ENCODE results near the gene SPPL2B. TPM values are rescaled to one million over a fixed set of nuclear protein-coding genes. Genes with fewer than 3 reads are reported as not detected.

Gene SPPL2B
- total RNA-seq, 1 donor, result 25.5 TPM

DNA sequence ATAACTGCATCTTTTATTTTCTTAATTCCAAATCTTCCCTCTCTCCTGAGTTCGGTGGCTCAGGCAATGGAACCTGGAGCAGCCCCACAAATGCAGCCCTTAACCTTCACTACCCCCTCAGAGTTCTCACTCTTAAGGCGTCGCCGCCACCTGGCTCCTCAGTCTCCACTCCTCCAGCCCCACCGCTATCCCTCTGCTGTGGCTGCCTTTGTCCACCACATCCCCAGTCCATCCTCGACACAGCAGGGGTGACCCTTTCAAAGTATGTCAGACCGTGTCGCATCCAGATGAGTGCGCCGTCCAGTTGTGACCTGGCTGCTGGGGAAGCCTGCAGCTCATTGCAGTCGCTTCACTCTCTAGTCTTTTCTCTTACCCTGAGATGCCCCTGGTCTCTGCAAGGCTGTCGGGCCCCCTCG lies 1.0 kb downstream of the SPPL2B start:
- H3K4me3 ChIP-seq (ENCODE audit: low read depth, low read length), result peak overlapping the region; percentile 93
- TF ChIP-seq, protein P1, sequence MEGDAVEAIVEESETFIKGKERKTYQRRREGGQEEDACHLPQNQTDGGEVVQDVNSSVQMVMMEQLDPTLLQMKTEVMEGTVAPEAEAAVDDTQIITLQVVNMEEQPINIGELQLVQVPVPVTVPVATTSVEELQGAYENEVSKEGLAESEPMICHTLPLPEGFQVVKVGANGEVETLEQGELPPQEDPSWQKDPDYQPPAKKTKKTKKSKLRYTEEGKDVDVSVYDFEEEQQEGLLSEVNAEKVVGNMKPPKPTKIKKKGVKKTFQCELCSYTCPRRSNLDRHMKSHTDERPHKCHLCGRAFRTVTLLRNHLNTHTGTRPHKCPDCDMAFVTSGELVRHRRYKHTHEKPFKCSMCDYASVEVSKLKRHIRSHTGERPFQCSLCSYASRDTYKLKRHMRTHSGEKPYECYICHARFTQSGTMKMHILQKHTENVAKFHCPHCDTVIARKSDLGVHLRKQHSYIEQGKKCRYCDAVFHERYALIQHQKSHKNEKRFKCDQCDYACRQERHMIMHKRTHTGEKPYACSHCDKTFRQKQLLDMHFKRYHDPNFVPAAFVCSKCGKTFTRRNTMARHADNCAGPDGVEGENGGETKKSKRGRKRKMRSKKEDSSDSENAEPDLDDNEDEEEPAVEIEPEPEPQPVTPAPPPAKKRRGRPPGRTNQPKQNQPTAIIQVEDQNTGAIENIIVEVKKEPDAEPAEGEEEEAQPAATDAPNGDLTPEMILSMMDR (IDR thresholded peaks at IDR 0.05; ENCODE audit: insufficient read depth, low read depth, low read length), result no peak
- DNase-seq (ENCODE audit: low read depth), result no peak

DNA sequence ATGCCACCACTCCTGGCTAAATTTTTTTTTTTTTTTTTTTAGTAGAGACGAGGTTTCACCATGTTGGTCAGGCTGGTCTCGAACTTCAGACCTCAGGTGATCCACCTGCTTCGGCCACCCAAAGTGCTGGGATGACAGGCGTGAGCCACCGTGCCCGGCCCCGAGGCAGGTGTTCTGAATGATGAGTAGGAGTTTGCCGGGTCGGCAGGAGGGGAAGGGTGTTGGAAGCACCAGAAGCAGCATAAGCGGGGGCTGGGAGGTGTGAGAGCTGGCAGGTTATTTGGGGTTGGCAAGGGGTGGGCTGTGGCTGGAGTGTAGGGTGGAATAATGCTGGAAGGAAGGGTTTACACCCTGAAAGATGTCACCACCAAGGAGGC lies 1.8 kb downstream of the SPPL2B start:
- TF ChIP-seq, protein P1 (IDR thresholded peaks at IDR 0.05; ENCODE audit: insufficient read depth, low read depth, low read length), result no peak
- no peak for DNase-seq (ENCODE audit: low read depth)
- no peak overlapping the region for H3K4me3 ChIP-seq (ENCODE audit: low read depth, low read length)

DNA sequence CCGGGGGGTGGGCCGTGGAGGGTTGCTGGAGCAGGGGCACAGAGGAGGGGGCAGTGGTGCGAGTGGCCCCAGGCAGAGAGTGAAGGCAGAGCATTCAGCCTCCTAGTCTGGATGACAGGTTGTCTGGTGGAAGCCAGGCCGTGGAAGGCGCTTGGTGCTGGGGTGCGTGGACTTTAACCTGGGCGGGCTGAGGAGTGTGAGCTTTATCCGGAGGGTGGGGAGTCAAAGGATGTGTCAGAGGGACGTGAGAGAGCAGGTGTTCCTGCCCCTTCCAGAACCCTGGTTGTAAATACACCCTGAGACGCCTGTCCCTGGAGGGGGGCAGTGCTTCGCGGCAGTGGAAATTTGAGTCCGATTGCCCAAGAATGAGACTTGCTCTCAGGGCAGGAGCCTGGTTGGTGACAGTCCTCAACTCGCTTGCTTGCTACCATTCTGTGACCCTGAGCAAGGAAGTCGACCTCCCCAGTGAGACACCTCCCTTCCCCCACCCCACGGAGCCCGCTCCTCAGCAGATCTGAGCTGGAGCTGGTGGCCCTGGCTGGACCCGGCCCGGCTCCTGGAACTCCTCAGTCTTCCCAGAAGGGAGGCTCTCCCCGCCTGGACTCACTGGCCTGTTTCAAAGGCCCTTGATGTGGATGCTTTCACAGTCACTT lies 2.3 kb downstream of the SPPL2B start:
- no peak overlapping the region for H3K4me3 ChIP-seq (ENCODE audit: low read depth, low read length)
- no peak for DNase-seq (ENCODE audit: low read depth)
- TF ChIP-seq, protein P1 (IDR thresholded peaks at IDR 0.05; ENCODE audit: insufficient read depth, low read depth, low read length), result no peak

DNA sequence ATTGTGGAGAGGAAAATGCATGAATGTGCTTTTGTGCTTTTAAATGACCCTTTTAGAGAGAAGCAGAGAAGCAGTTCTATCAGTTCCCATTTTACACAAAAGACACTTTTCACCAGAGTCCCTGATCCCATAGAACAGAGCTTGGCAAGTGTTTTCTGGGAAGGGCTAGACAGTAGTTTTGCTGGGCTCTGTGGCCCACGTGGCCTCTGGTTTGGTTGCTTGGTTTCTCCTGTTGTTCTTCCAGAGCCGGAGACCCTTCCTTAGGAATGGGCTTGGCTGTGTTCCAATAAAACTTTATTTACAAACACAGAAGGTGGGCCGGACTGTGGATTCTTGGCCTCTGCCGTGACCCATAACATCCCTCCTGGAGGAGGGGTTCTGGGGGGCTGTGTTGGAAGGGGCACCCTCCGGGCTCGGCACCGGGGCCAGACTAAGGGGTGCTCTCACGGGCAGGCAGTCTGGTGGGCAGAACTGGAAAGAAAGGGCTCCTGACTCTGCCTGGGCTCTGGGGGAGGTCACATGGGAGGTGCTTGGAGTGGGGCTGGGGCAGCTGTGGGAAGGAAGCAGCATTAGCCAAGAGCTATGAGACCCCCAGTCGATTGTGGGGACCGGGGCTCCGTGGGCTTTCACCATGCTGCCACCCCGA lies 3.2 kb downstream of the SPPL2B start:
- DNase-seq (ENCODE audit: low read depth), result no peak
- no peak overlapping the region for H3K4me3 ChIP-seq (ENCODE audit: low read depth, low read length)
- TF ChIP-seq, protein P1 (IDR thresholded peaks at IDR 0.05; ENCODE audit: insufficient read depth, low read depth, low read length), result no peak

GRCh38 chr19:2332341-2333026 lies 4.0 kb downstream of the SPPL2B start:
- TF ChIP-seq, protein P1 (IDR thresholded peaks at IDR 0.05; ENCODE audit: insufficient read depth, low read depth, low read length), result no peak
- no peak overlapping the region for H3K4me3 ChIP-seq (ENCODE audit: low read depth, low read length)
- DNase-seq (ENCODE audit: low read depth), result no peak

GRCh38 chr19:2333027-2333806 lies 4.7 kb downstream of the SPPL2B start:
- no peak for DNase-seq (ENCODE audit: low read depth)
- H3K4me3 ChIP-seq (ENCODE audit: low read depth, low read length), result no peak overlapping the region
- TF ChIP-seq, protein P1 (IDR thresholded peaks at IDR 0.05; ENCODE audit: insufficient read depth, low read depth, low read length), result no peak

All from fibroblast of villous mesenchyme (primary cell).